Panc1 (cell line): ENCODE data around the gene ITGB1BP2.

Experiments
- CTCF ChIP-seq: fragments of 450-650 bp; IDR thresholded peaks from 2 replicates; pipeline ENCODE4 v1.5.1; 2017; ENCODE audit warnings: mild to moderate bottlenecking
- POLR2AphosphoS5 ChIP-seq: IDR thresholded peaks from 2 replicates; pipeline ENCODE4 v1.6.1; 2012; ENCODE audit warnings: mild to moderate bottlenecking, low read depth, low read length, moderate library complexity
- REST ChIP-seq, 2 experiments: IDR thresholded peaks; 2 replicates each; pipeline ENCODE4 v1.6.1; 2011 to 2012; ENCODE audit warnings: low read depth in 2 of 2, control low read depth in 1 of 2, low read length in 1 of 2, mild to moderate bottlenecking in 1 of 2, moderate library complexity in 1 of 2; ENCODE audit not compliant: insufficient read depth in 1 of 2
- SIN3A ChIP-seq: IDR thresholded peaks from 2 replicates; pipeline ENCODE4 v1.6.1; 2012; ENCODE audit warnings: low read depth, mild to moderate bottlenecking, low read length, moderate library complexity, borderline replicate concordance; ENCODE audit not compliant: insufficient read depth
- TCF7L2 ChIP-seq: IDR thresholded peaks from 2 replicates; pipeline ENCODE4 v1.6.1; 2011; ENCODE audit warnings: mild to moderate bottlenecking, low read depth, low read length, inconsistent platforms

- TF ChIP-seq CTCF = no peak
- TF ChIP-seq POLR2AphosphoS5 = no peak
- no peak for TF ChIP-seq REST (IDR thresholded peaks at IDR 0.05; ENCODE audit: insufficient read depth in 1 of 2, low read depth in 2 of 2, low read length in 1 of 2)
- TF ChIP-seq SIN3A = no peak
- TF ChIP-seq TCF7L2 = no peak
Observed at GRCh38 chrX:71282514-71283402, 18.8 kb upstream of the ITGB1BP2 start.
